A549 (cell line): ENCODE results near the gene TRPM6. TPM values are rescaled to one million over a fixed set of nuclear protein-coding genes. Genes with fewer than 3 reads are reported as not detected.

Experiments used
- ATAC-seq, 2 experiments: fragments of 200-7000 bp in 1 of 2; fragments of >200 bp in 1 of 2; cut with Nextera tagmentation in 1 of 2; cut with Tn5 transposase in 1 of 2; 3 replicates each; pipeline versions ENCODE4 v1.8.0 to v1.9.1; 2018 to 2020; ENCODE audit warnings: mild to moderate bottlenecking in 1 of 2, moderate library complexity in 1 of 2
- CTCF ChIA-PET: fragments of 300-600 bp; sonication (Branson Sonifier 250); formaldehyde crosslinking; extraction: SDS; loops from one replicate; lab custom pipeline; 2021; ENCODE audit warnings: antibody characterized with exemption, inconsistent platforms; lab: Yijun Ruan, JAX
- POLR2A ChIA-PET: fragments of 350-600 bp; formaldehyde crosslinking; extraction: SDS; loops from one replicate; lab custom pipeline; 2021; ENCODE audit warnings: antibody characterized with exemption, inconsistent platforms; lab: Yijun Ruan, JAX
- DNase-seq, 2 experiments: peaks; one replicate each; pipeline versions ENCODE4 v3.0.0 to v3.0.0-alpha.2; 2011 to 2016; ENCODE audit warnings: low read depth in 1 of 2, low spot score in 1 of 2
- FAIRE-seq: peaks from 2 replicates; lab custom pipeline; 2011; peaks lifted over from hg19 to GRCh38; lab: Jason Lieb, UNC
- H3K27ac ChIP-seq, 2 experiments: fragments of >200 bp; sonication (Bioruptor Twin); formaldehyde crosslinking; 3 replicates each; pipeline ENCODE4 v1.5.1; 2016 to 2017
- H3K4me1 ChIP-seq: fragments of >200 bp; sonication (Bioruptor Twin); formaldehyde crosslinking; 3 replicates; pipeline ENCODE4 v1.6.1; 2016
- H3K4me2 ChIP-seq: fragments of >200 bp; sonication (Bioruptor Twin); formaldehyde crosslinking; 3 replicates; pipeline ENCODE4 v1.6.1; 2016
- H3K4me3 ChIP-seq: fragments of >200 bp; sonication (Bioruptor Twin); formaldehyde crosslinking; 3 replicates; pipeline ENCODE4 v1.5.1; 2016
- H3K9me3 ChIP-seq: fragments of >200 bp; sonication (Bioruptor Twin); formaldehyde crosslinking; 3 replicates; pipeline ENCODE4 v1.6.1; 2016
- BHLHE40 ChIP-seq: IDR thresholded peaks from 2 replicates; pipeline ENCODE4 v1.6.1; 2012; ENCODE audit warnings: low read depth, low read length, inconsistent platforms
- CBX8 ChIP-seq: fragments of 200-600 bp; sonication (generic); IDR thresholded peaks from 2 replicates; pipeline ENCODE4 v1.6.1; 2016
- EHF ChIP-seq: fragments of 250-450 bp; sonication (Bioruptor Pico); IDR thresholded peaks from 2 replicates; pipeline ENCODE4 v1.5.0; 2020; ENCODE audit warnings: mild to moderate bottlenecking
- EP300 ChIP-seq, 2 experiments: fragments of >200 bp; sonication (Bioruptor Twin); formaldehyde crosslinking; IDR thresholded peaks; 2 replicates in 1 of 2; 3 replicates in 1 of 2; pipeline ENCODE4 v1.6.1; 2016 to 2017
- FOSB ChIP-seq: fragments of 250-450 bp; sonication (Bioruptor Pico); IDR thresholded peaks from 2 replicates; pipeline ENCODE4 v1.5.0; 2020; ENCODE audit warnings: mild to moderate bottlenecking, moderate library complexity
- FOXS1 ChIP-seq: fragments of 250-450 bp; sonication (Bioruptor Pico); IDR thresholded peaks from 2 replicates; pipeline ENCODE4 v1.5.0; 2020; ENCODE audit warnings: mild to moderate bottlenecking, moderate library complexity
- GATA3 ChIP-seq: IDR thresholded peaks from 2 replicates; pipeline ENCODE4 v1.6.1; 2012; ENCODE audit warnings: borderline replicate concordance
- HDAC2 ChIP-seq: fragments of 200-600 bp; sonication (generic); IDR thresholded peaks from 2 replicates; pipeline ENCODE4 v1.6.1; 2016
- JUNB ChIP-seq: fragments of >200 bp; sonication (Bioruptor Twin); formaldehyde crosslinking; IDR thresholded peaks from 2 replicates; pipeline ENCODE4 v1.6.1; 2016
- KDM5A ChIP-seq: fragments of 200-600 bp; sonication (generic); IDR thresholded peaks from 2 replicates; pipeline ENCODE4 v1.6.1; 2016; ENCODE audit warnings: antibody characterized with exemption, mild to moderate bottlenecking
- NR3C1 ChIP-seq: fragments of >200 bp; sonication (Bioruptor Twin); formaldehyde crosslinking; IDR thresholded peaks from 3 replicates; pipeline ENCODE4 v1.6.1; 2017
- POLR2AphosphoS2 ChIP-seq: conservative IDR thresholded peaks from 2 replicates; pipeline ENCODE4 v1.6.1; 2012; ENCODE audit warnings: low read length, improper control_type of control experiment, inconsistent platforms
- RAD21 ChIP-seq, 2 experiments: fragments of >200 bp in 1 of 2; sonication (Bioruptor Twin) in 1 of 2; formaldehyde crosslinking in 1 of 2; IDR thresholded peaks in 1 of 2; conservative IDR thresholded peaks in 1 of 2; 2 replicates in 1 of 2; 3 replicates in 1 of 2; pipeline ENCODE4 v1.6.1; 2012 to 2018; ENCODE audit warnings: inconsistent platforms in 1 of 2
- RFX5 ChIP-seq: fragments of 450-650 bp; IDR thresholded peaks from 2 replicates; pipeline ENCODE4 v1.7.1; 2014; ENCODE audit warnings: antibody characterized with exemption, mild to moderate bottlenecking, moderate library complexity
- RNF2 ChIP-seq: fragments of 200-600 bp; sonication (generic); IDR thresholded peaks from 2 replicates; pipeline ENCODE4 v1.6.1; 2016; ENCODE audit warnings: low read depth, mild to moderate bottlenecking, antibody characterized with exemption, moderate library complexity, borderline replicate concordance
- SREBF2 ChIP-seq: fragments of 450-650 bp; IDR thresholded peaks from 2 replicates; pipeline ENCODE4 v1.6.1; 2014; ENCODE audit warnings: mild to moderate bottlenecking, moderate library complexity
- TFCP2L1 ChIP-seq: fragments of 250-450 bp; sonication (Bioruptor Pico); IDR thresholded peaks from 2 replicates; pipeline ENCODE4 v1.5.0; 2021; ENCODE audit warnings: mild to moderate bottlenecking
- ZNF302 ChIP-seq: fragments of 250-450 bp; sonication (Bioruptor Pico); IDR thresholded peaks from 2 replicates; pipeline ENCODE4 v1.9.0; 2021; ENCODE audit warnings: inconsistent platforms, mild to moderate bottlenecking, moderate library complexity
- ZSCAN20 ChIP-seq: fragments of 250-450 bp; sonication (Bioruptor Pico); IDR thresholded peaks from 2 replicates; pipeline ENCODE4 v1.8.0; 2022; ENCODE audit warnings: mild to moderate bottlenecking, moderate library complexity
- WGBS: methylation state at CpG from one replicate; pipeline ENCODE4 v1.1.6; 2017; ENCODE audit errors: missing lambda C conversion rate; 5-methylcytosine and 5-hydroxymethylcytosine counted together
- polyA plus RNA-seq, 4 experiments: library from polyadenylated mRNA; depleted of rRNA in 3 of 4; stranded (reverse); fragments of >200 nt; fragmentation: RNase III in 1 of 4; extraction: RNeasy Plus Mini Kit Qiagen cat#74134 plus additional on column Dnase treatment in 1 of 4; gene quantifications; 2 replicates in 3 of 4; 3 replicates in 1 of 4; pipeline ENCODE4 v1.2.3, GENCODE V29; 2011 to 2017
- TF ChIP-seq, protein P1 (sequence below): fragments of 250-450 bp; sonication (Bioruptor Pico); IDR thresholded peaks from 2 replicates; pipeline ENCODE4 v1.5.0; 2021; ENCODE audit warnings: mild to moderate bottlenecking, moderate library complexity, borderline replicate concordance
- TF ChIP-seq, protein P2 (sequence below): fragments of >200 bp; sonication (Bioruptor Twin); formaldehyde crosslinking; IDR thresholded peaks from 3 replicates; pipeline ENCODE4 v1.5.1; 2016

The TRPM6 gene
- polyA plus RNA-seq, 2 of the 4 experiments (the other 2 are of a cell fraction), result 1.5 to 2.1 TPM

- ATAC-seq (no peak; a peak in 2 of 6 replicates), DNase-seq (no peak)
- Histone ChIP-seq H3K4me1 (no peaks in the 10 kb centered on the region), H3K4me3 (no peak overlapping the region)
- CTCF ChIA-PET, result interaction anchor here (0.7 kb wide), 1 partner anchor 13 kb away, joined by 3 read pairs; no protein-coding TSS in a partner anchor
- TF ChIP-seq HDAC2, result no peak
- no peak for TF ChIP-seq BHLHE40
- TF ChIP-seq, protein P1, sequence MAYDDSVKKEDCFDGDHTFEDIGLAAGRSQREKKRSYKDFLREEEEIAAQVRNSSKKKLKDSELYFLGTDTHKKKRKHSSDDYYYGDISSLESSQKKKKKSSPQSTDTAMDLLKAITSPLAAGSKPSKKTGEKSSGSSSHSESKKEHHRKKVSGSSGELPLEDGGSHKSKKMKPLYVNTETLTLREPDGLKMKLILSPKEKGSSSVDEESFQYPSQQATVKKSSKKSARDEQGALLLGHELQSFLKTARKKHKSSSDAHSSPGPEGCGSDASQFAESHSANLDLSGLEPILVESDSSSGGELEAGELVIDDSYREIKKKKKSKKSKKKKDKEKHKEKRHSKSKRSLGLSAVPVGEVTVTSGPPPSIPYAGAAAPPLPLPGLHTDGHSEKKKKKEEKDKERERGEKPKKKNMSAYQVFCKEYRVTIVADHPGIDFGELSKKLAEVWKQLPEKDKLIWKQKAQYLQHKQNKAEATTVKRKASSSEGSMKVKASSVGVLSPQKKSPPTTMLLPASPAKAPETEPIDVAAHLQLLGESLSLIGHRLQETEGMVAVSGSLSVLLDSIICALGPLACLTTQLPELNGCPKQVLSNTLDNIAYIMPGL (CRISPR knock-in tag), result no peak
- TF ChIP-seq EHF (CRISPR knock-in tag), result no peak
- no peak for TF ChIP-seq KDM5A
- no peak for TF ChIP-seq FOXS1 (CRISPR knock-in tag)
- TF ChIP-seq NR3C1, result no peak
- TF ChIP-seq TFCP2L1, result no peak
- no peak for TF ChIP-seq RAD21 (conservative IDR thresholded peaks at IDR 0.05 in 1 of 2, IDR thresholded peaks at IDR 0.05 in 1 of 2)
- TF ChIP-seq SREBF2, result no peak
- no peak for TF ChIP-seq JUNB
- no peak for TF ChIP-seq GATA3
- no peak for TF ChIP-seq EP300 (IDR thresholded peaks at IDR 0.05)
- TF ChIP-seq, all 56 proteins: peak for 0
- Histone ChIP-seq H3K27ac (no peak overlapping the region), H3K4me2 (no peak overlapping the region), H3K9me3 (no peaks in the 10 kb centered on the region; the same call in 2 of the 3 replicates)
- no peak for FAIRE-seq
- 69% methylated on average over 9 of the region's 9 CpGs for WGBS
- POLR2A ChIA-PET, result no interaction called here
Measured at GRCh38 chr9:74872619-74873233, 15.0 kb downstream of the TRPM6 start.

DNA sequence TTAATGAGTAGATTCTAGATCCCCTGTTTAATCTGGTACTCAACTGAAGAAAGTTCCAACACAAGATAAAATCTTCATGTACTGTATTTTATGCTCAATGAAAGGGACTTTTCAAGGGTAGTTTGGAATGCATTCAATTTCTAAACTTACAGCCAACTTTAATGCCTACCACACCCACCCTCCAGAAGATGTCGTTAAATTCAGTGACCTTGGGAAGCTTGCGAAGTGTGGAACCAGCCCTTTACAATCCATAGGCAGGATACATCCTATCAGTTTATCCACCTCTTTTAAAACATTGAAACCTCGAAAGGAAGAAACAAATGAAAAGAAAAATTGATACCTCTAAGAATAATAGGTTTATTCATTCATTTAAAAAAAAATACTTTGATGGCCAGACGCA, 20.2 kb downstream of the TRPM6 start:
- 70% methylated on average over 4 of the region's 4 CpGs for WGBS
- POLR2A ChIA-PET, result no interaction called here
- CTCF ChIA-PET, result no interaction called here
- no peak overlapping the region for H3K4me2 ChIP-seq
- TF ChIP-seq BHLHE40 (no peak), RNF2 (no peak), POLR2AphosphoS2 (no peak)
- TF ChIP-seq, all 56 proteins: peak for 0
- DNase-seq, result no peak
- Histone ChIP-seq H3K4me3 (no peak overlapping the region), H3K4me1 (no peaks in the 10 kb centered on the region), H3K27ac (no peak overlapping the region), H3K9me3 (no peaks in the 10 kb centered on the region)
- no peak for ATAC-seq
- FAIRE-seq, result no peak

GRCh38 chr9:74865177-74865576, 22.5 kb downstream of the TRPM6 start:
- no peak for ATAC-seq

More at GRCh38 chr9:74865177-74865576, 22.5 kb downstream of the TRPM6 start:
- TF ChIP-seq EP300 (IDR thresholded peaks at IDR 0.05) (no peak), POLR2AphosphoS2 (no peak), BHLHE40 (no peak), ZSCAN20 (CRISPR knock-in tag) (no peak), ZNF302 (no peak), CBX8 (no peak), FOSB (no peak), RFX5 (no peak)
- TF ChIP-seq, protein P2, sequence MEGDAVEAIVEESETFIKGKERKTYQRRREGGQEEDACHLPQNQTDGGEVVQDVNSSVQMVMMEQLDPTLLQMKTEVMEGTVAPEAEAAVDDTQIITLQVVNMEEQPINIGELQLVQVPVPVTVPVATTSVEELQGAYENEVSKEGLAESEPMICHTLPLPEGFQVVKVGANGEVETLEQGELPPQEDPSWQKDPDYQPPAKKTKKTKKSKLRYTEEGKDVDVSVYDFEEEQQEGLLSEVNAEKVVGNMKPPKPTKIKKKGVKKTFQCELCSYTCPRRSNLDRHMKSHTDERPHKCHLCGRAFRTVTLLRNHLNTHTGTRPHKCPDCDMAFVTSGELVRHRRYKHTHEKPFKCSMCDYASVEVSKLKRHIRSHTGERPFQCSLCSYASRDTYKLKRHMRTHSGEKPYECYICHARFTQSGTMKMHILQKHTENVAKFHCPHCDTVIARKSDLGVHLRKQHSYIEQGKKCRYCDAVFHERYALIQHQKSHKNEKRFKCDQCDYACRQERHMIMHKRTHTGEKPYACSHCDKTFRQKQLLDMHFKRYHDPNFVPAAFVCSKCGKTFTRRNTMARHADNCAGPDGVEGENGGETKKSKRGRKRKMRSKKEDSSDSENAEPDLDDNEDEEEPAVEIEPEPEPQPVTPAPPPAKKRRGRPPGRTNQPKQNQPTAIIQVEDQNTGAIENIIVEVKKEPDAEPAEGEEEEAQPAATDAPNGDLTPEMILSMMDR, result no peak
- TF ChIP-seq, protein P1 (CRISPR knock-in tag), result no peak
- TF ChIP-seq, all 56 proteins: peak for 0
- H3K4me3 ChIP-seq, result no peak overlapping the region
- CTCF ChIA-PET, result no interaction called here
- H3K4me2 ChIP-seq, result no peak overlapping the region
- H3K9me3 ChIP-seq, result no peaks in the 10 kb centered on the region
- H3K4me1 ChIP-seq, result no peaks in the 10 kb centered on the region
- POLR2A ChIA-PET, result no interaction called here
- FAIRE-seq (no peak), DNase-seq (no peak)
- WGBS, result 75% methylated on average over 3 of the region's 3 CpGs
- no peak overlapping the region for H3K27ac ChIP-seq
